Esophagus squamous epithelium (tissue), 4 donors: Measurements from ENCODE around the gene PRPS1L1.

Experiments
- POLR2A ChIP-seq, 4 donors: fragments of 450-650 bp; IDR thresholded peaks; one replicate each; pipeline ENCODE4 v1.6.1; 2017; ENCODE audit warnings: antibody characterized with exemption in 4 of 4, mild to moderate bottlenecking in 4 of 4, moderate library complexity in 3 of 4
- TF ChIP-seq, protein P1 (sequence below), 6 experiments: fragments of 450-650 bp in 4 of 6; fragments of 200-600 bp in 2 of 6; sonication (generic) in 2 of 6; IDR thresholded peaks; one replicate each; pipeline ENCODE4 v1.5.1; 2016 to 2019; ENCODE audit warnings: antibody characterized with exemption in 6 of 6, mild to moderate bottlenecking in 4 of 6, moderate library complexity in 4 of 6

GRCh38 chr7:18036783-18037182 lies 9.1 kb upstream of the PRPS1L1 start:
- TF ChIP-seq, protein P1, sequence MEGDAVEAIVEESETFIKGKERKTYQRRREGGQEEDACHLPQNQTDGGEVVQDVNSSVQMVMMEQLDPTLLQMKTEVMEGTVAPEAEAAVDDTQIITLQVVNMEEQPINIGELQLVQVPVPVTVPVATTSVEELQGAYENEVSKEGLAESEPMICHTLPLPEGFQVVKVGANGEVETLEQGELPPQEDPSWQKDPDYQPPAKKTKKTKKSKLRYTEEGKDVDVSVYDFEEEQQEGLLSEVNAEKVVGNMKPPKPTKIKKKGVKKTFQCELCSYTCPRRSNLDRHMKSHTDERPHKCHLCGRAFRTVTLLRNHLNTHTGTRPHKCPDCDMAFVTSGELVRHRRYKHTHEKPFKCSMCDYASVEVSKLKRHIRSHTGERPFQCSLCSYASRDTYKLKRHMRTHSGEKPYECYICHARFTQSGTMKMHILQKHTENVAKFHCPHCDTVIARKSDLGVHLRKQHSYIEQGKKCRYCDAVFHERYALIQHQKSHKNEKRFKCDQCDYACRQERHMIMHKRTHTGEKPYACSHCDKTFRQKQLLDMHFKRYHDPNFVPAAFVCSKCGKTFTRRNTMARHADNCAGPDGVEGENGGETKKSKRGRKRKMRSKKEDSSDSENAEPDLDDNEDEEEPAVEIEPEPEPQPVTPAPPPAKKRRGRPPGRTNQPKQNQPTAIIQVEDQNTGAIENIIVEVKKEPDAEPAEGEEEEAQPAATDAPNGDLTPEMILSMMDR (IDR thresholded peaks at IDR 0.05): no peak
- TF ChIP-seq POLR2A (IDR thresholded peaks at IDR 0.05): no peak
